Mucosa of stomach (tissue), 1 donor: ENCODE results near the gene KAT7.

Source experiments
- H3K27me3 ChIP-seq: one replicate; pipeline ENCODE4 v1.7.0; 2013; ENCODE audit warnings: mild to moderate bottlenecking, low read length; ENCODE audit not compliant: control insufficient read depth, insufficient read depth
- H3K36me3 ChIP-seq: one replicate; pipeline ENCODE4 v1.7.0; 2013; ENCODE audit warnings: low read length; ENCODE audit not compliant: control insufficient read depth, insufficient read depth
- H3K4me1 ChIP-seq: one replicate; pipeline ENCODE4 v1.7.0; 2013; ENCODE audit warnings: mild to moderate bottlenecking, low read length; ENCODE audit not compliant: control insufficient read depth, insufficient read depth
- H3K4me3 ChIP-seq: one replicate; pipeline ENCODE4 v1.7.0; 2013; ENCODE audit warnings: low read length
- H3K9ac ChIP-seq: one replicate; pipeline ENCODE4 v1.7.0; 2013; ENCODE audit warnings: mild to moderate bottlenecking, low read length, moderate library complexity
- H3K9me3 ChIP-seq: one replicate; pipeline ENCODE4 v1.7.0; 2013; ENCODE audit warnings: mild to moderate bottlenecking, low read length, moderate library complexity; ENCODE audit not compliant: control insufficient read depth
- donor health status: Pancreatic carcinoma.

Gene KAT7

DNA sequence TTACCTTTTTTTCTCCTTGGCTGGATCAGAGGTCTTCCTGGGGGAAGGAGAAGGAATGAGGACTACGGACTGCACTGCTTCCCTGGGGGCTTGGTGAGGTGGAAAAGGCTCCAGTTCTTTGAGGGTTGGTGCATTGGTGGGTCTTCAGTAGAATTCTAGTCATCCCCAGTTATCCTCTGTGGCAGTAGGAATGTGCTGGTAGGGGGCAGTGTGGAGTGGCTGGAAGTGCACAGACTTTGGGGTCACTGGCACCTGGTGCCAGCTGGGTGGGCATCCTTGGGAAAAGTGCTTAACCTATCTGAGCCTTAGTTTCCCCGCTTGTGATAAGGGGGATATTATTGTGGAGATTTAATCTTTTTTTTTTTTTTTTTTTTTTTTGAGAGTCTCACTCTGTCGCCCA, 53.1 kb downstream of the KAT7 start:
- Histone ChIP-seq H3K36me3 (no peaks in the 10 kb centered on the region), H3K9ac (no peak overlapping the region), H3K27me3 (no peaks in the 10 kb centered on the region), H3K4me3 (no peak overlapping the region), H3K9me3 (no peaks in the 10 kb centered on the region), H3K4me1 (no peaks in the 10 kb centered on the region)

DNA sequence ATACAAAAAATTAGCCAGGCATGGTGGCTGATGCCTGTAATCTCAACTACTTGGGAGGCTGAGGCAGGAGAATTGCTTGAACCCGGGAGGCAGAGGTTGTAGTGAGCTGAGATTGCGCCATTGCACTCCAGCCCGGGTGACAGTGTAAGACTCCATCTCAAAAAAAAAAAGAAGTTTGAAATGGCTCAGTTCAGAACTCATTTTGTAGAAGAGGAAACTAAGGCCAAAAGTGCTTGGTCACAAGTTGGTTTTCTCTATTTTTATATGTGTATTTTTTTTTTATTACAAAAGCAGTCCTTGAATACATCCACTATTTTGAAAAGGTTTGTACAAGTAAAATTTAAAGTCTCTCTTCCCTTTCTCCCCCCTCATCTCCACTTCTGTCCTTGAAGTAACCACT, 53.9 kb downstream of the KAT7 start:
- Histone ChIP-seq H3K4me3 (no peak overlapping the region), H3K4me1 (no peaks in the 10 kb centered on the region), H3K36me3 (no peaks in the 10 kb centered on the region), H3K9ac (no peak overlapping the region), H3K27me3 (no peaks in the 10 kb centered on the region), H3K9me3 (no peaks in the 10 kb centered on the region)

DNA sequence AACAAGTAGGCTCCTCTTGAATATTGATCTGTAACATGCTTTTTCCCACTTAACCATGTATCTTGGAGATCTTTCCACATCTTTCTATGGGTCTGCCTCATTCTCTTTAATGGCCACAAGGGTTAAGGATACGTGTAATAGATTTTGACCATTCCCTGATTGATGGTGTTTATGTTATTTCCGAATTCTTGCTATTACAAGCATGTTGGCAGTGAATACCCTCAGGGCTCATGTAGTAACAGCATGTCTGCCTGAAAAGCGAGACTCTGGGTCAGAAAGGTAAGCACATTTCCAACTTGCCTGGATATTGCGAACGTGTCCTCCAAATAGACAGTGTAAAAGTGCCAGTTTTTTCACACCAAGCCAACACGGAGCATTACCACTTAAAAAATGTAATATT, 54.4 kb downstream of the KAT7 start:
- Histone ChIP-seq H3K4me3 (no peak overlapping the region), H3K27me3 (no peaks in the 10 kb centered on the region)

DNA sequence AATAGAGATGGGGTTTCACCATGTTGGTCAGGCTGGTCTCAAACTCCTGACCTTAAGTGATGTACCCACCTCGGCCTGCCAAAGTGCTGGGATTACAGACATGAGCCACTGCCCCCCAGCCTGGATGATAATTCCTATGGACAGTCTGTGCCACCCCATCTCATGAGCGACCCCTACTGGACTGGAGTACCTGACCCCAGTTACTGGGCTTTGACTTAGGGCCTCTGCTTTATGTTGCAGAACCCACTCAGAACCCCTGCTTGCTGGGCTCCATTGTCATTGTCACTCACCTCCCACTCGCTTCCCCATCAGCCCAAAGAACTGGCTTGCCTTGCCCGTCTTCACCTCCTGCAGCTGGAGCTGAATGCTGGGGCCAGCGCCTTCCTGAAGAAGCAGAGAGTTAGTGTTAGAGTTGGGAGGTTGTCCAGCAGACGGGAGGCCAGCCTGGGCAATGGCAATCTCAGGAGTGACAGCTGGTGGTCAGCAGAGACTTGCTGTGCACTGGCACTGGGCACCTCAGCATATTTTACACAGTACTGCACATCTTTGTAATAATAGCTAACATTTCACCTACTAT, 55.4 kb downstream of the KAT7 start:
- H3K4me1 ChIP-seq, result no peaks in the 10 kb centered on the region
- no peaks in the 10 kb centered on the region for H3K27me3 ChIP-seq

More for the DNA sequence above, 54.4 kb downstream of the KAT7 start:
- Histone ChIP-seq H3K4me1 (no peaks in the 10 kb centered on the region), H3K36me3 (no peaks in the 10 kb centered on the region), H3K9ac (no peak overlapping the region), H3K9me3 (no peaks in the 10 kb centered on the region)

DNA sequence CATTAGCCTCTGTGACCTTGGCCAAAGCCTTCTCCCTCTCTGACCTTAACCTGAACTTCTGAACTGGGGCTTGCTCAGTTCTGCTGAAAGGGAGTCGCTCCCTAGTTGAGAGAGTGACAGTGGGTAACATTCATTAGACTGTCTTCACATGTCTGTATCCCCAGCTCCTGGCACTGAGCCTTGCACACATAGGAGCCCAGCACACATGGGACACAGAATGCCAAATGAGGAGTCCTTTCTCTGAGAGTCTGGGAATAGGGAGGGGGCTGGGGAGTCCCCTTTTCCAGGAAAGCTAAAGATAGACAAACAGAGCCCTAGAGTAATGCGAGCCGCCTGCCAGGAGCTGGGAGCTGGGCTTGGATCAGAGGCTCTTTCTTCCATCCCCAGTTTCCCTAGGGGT, 56.8 kb downstream of the KAT7 start:
- H3K36me3 ChIP-seq, result no peaks in the 10 kb centered on the region
- no peaks in the 10 kb centered on the region for H3K4me1 ChIP-seq
- H3K9me3 ChIP-seq, result no peaks in the 10 kb centered on the region
- H3K27me3 ChIP-seq, result peaks cover 5% of the 10 kb centered on the region
- H3K9ac ChIP-seq, result no peak overlapping the region
- no peak overlapping the region for H3K4me3 ChIP-seq

More for the DNA sequence above, 55.4 kb downstream of the KAT7 start:
- no peaks in the 10 kb centered on the region for H3K9me3 ChIP-seq
- no peak overlapping the region for H3K9ac ChIP-seq
- H3K36me3 ChIP-seq, result no peaks in the 10 kb centered on the region
- no peak overlapping the region for H3K4me3 ChIP-seq

DNA sequence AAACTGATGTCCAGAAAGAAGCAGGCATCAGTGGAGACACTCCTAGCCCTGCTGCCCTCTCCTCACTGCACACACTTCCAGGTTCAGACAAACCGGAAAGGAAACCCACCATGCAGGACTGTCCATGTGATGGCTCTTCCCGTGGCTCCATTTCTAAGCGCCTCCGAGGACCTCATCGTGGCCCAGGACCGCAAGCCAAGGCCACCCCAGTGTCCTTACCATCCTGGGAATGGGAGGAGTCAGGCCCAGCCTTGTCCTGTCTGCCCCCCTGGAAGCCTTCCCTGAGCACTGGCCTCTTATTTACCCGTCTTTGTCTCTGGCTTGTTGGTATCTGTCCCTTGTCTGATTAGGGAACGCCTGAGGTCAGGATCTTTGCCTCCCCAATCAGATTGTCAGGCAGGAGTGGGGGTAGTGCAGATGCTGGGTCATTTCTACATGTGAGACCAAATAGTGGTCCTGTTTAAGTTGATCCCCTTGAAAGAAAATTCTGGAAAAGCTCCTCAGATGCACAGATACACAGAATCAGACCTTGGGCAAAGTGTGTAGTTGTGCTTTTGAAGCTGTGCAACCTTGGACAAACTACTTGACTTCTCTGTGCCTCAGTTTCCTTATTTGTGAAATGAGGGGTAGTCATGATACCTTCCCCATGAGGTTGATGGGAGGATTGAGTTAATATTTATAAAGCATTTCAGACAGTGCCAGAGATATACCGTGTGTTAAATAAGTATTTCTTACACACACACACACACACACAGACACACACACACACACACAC, 58.6 kb downstream of the KAT7 start:
- Histone ChIP-seq H3K9ac (no peak overlapping the region), H3K4me1 (no peaks in the 10 kb centered on the region), H3K27me3 (peaks cover 21% of the 10 kb centered on the region), H3K9me3 (no peaks in the 10 kb centered on the region), H3K36me3 (no peaks in the 10 kb centered on the region), H3K4me3 (no peak overlapping the region)

DNA sequence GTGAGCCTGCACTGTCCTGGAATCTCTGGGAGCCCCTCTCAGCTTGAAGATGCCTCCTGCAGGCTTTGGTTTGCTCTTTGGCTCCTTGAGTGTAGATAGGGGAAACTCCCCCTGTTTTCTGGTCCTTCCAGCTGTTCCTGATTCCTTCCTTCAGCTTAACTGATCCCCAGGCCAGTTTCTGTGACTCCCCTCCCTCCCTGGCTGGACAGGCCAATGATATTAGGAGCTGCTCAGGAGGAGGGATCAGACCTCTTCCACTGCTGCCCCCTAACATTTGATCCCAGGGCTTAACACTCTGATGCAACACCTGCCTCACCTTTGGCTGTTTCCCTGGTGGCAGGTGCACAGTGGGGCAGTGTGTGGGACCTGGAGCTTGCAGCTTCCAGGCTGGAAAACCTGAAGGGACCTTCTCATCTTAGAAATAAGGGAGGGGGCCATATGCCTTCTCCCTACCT, 59.6 kb downstream of the KAT7 start, which contains the start of gene TAC4:
Gene TAC4 (minus strand): TSS at position 51 of the 455 bp plus-strand sequence. CDS start 52 bp downstream, outside the sequence.
- Histone ChIP-seq H3K4me1 (no peaks in the 10 kb centered on the region), H3K9me3 (no peaks in the 10 kb centered on the region), H3K9ac (no peak within 1 kb of the TSS), H3K4me3 (no peak within 1 kb of the TSS), H3K27me3 (peaks cover 29% of the 10 kb centered on the region), H3K36me3 (no peaks in the 10 kb centered on the region)

DNA sequence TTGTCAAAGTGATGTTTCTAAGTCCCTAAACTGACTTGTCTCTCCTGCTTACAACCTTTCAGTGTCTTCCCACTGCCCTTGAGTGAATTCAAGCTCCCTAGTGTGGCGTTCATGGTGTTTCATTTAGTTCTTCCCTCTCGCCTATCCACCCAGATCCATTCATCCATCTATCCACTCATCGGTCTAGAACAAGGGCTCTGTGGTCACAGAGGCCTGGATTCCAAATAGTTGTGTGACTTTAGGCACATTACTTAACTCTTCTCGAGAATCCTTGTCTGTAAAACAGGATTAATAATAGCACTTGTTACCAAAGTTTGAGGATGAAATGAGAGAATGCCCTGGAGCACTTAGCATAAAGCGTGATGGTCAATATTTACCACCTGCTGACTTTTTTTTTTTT, 60.3 kb downstream of the KAT7 start:
- no peak overlapping the region for H3K4me3 ChIP-seq
- H3K36me3 ChIP-seq, result no peaks in the 10 kb centered on the region
- H3K9me3 ChIP-seq, result no peaks in the 10 kb centered on the region
- H3K9ac ChIP-seq, result no peak overlapping the region
- H3K4me1 ChIP-seq, result no peaks in the 10 kb centered on the region
- peaks cover 34% of the 10 kb centered on the region for H3K27me3 ChIP-seq

DNA sequence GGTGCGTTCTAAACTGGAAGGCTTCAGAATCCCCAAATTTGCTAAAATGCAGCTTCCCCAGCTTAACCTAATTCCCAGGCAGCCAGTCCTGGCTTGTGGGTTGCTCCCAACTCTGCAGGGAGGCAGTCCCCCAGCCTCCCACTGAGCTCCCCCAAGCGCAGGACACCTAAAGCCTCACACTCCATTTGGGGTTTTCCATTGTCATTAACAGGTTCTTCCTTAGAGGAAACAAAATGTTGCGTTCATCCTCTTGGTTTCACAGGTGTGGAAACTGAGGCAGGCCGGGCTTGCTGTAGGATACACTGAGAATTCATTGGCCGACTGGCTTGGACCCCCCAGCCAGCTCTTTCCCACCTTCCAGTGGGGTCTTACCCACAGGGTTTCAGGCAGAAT, 61.7 kb downstream of the KAT7 start:
- no peak overlapping the region for H3K9ac ChIP-seq
- H3K27me3 ChIP-seq, result peaks cover 34% of the 10 kb centered on the region
- no peaks in the 10 kb centered on the region for H3K4me1 ChIP-seq
- H3K9me3 ChIP-seq, result no peaks in the 10 kb centered on the region
- no peaks in the 10 kb centered on the region for H3K36me3 ChIP-seq
- no peak overlapping the region for H3K4me3 ChIP-seq

DNA sequence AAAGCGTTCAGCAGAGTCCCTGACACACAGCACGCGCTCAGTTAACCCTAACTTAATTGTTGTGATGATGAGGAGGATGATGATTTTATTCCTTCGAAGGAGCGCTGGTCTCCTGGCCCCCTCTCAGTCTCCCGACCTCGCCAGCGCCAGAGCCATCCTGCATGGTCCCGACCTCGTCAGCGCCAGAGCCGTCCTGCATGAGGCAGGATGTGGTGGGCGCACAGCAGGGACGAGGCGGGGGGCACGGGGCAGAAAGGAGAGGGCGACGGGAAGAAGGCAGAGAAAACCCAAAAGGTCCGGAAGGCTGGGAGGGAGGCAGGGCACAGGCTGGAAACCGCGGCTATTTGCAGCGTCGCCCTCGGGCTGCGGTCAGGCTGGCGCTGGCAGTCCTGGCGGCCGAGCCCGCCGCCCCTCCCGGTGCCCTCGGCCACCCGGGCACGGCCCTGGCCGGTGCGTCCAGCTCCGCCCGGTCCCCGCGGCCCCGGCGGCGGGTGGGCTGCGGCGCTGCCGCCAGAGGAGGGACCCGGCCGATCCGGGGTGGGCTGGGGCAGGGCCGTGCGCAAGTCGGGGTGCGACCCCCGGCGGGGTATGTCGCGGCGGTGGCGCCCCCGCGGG, 62.4 kb downstream of the KAT7 start:
- H3K9ac ChIP-seq, result peak overlapping the region; percentile 60
- no peaks in the 10 kb centered on the region for H3K36me3 ChIP-seq
- peak overlapping the region; percentile 8 for H3K4me3 ChIP-seq
- peaks cover 34% of the 10 kb centered on the region for H3K27me3 ChIP-seq
- H3K4me1 ChIP-seq, result no peaks in the 10 kb centered on the region
- no peaks in the 10 kb centered on the region for H3K9me3 ChIP-seq

DNA sequence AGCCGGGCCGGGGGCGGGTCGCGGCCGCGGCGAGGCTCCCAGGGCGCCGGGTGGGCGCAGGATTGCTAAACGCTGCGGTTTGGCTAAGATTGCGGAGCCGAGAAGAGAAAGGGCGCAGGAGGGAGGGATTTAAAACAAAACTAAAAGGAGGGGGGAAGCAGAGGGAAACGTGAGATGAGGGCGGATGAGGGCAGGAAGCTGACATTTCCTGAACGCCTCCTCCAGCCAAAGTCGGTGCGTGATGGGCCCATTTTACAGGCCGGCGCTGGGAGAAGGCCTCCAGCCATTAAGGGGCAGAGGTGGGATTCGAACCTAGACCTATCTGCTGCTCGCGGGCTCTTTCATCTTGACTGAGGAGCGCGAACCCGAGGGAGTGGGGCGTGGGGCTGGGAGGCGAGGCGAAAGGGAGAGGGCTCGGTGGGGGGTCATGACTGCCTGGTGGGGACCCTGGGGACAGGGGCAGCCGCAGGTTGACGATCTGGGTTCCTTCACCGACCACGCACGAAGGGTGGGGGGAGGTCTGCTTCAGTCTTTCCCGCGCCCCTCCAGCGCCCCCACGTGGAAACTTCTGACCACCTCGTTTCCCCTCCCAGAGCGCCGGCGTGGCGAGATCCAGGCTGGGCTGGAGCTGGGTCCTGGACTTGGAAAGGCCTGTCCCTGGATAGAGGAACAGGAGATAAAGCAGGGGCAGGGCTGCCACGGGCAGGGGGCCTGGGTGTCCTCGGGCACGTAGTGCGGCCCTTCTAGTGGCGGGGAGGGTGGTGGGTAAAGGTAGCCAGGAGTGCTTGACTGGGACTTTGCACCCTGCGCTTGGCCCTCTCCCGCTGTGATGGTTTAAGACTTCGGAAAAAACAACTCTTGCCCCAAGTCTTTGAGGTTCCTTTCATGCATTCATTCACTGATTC, 63.2 kb downstream of the KAT7 start:
- H3K9me3 ChIP-seq, result no peaks in the 10 kb centered on the region
- no peaks in the 10 kb centered on the region for H3K36me3 ChIP-seq
- peaks cover 34% of the 10 kb centered on the region for H3K27me3 ChIP-seq
- H3K4me1 ChIP-seq, result no peaks in the 10 kb centered on the region
- peak overlapping the region; percentile 29 for H3K4me3 ChIP-seq
- H3K9ac ChIP-seq, result peak overlapping the region; percentile 60
